Fibroblast of skin of scalp (primary cell): Measurements from ENCODE around the gene PGM2L1.

Experiments used
- DNase-seq: peaks from one replicate; pipeline ENCODE4 v3.0.0-alpha.2; 2013

The PGM2L1 gene

DNA sequence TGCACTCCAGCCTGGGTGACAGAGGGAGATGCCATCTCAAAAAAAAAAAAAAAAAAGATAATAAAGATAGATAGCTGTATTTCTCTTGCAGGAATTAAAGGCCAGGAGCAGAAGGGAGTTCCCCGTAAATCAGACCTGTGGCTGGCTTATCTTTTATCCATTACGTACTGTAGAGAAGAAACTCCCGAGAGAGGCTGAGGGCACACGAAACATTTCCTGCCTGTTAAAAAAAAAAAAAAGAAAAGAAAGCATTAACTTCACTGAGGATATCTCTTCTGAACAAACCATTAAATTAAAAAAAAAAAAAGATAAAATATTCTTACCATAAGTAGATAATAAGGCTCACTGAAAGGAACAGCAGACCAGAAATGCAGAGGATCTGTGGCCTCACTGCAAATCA is 109.3 kb downstream of the PGM2L1 start:
- DNase-seq, result peak; percentile 39

DNA sequence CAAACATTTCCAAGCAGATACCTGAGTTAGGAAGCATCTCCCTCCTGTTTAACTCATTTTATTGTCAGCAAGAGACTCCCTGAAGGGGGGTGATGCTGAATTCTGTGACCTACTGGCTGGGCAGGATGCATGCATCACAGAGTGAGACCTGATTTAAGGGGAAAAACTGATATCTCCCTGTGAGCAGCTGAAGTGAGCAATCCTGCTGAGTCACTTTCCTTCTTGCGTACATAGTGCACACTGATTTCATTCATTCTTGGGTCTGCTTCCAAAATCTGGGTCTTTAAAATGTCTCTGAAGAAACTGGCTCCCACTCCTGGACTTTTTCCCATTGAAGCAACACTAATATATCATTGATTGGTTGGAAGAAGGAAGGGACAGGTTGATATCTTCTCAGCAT is 110.1 kb downstream of the PGM2L1 start:
- DNase-seq, result peak; percentile 86

DNA sequence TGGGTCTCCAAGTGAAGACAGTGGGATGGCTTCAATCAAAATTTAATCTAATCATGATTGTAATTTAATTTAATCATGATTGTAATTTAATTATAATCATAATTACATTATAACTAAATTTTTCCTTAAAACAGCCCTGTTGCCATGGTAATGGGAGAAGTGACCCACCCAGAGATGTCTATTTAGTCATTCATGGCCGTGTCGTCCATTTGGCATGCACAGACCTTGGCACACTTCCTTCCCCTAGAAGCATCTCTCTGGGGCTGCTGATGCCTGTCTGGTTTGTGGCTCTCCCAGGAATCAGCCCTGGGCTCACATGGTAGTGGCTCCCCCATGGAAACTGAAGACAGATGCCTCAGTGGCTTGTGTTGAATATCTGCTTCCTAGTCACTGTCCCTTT is 113.8 kb downstream of the PGM2L1 start:
- peak; percentile 59 for DNase-seq

DNA sequence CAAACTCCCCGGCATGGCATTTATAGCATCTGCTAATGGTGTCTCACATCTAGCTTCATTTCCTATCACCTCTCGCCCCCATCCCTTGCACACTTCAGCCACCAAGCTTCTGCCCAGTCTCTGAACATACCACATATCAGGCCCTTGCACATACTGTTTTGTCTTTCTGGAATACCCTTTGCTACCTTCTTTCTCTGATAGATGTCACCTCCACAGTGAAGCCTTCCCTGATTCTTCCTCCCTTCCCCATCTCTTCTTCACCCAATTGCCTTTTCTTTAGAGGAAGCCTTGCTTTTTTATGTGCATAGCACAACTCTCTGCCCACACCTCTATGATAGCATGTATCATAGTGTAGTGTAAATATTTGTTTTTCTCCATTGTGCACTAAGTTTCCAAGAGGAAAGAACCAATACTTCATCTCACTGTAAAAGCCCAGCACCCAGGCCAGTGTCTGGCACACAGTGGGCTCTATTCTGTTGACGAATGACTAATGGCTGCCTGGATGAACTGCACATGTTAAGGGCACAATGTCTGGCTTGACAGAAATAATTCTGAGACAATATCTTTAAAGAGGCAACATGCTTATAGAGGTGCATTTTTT is 114.6 kb downstream of the PGM2L1 start:
- no peak for DNase-seq

DNA sequence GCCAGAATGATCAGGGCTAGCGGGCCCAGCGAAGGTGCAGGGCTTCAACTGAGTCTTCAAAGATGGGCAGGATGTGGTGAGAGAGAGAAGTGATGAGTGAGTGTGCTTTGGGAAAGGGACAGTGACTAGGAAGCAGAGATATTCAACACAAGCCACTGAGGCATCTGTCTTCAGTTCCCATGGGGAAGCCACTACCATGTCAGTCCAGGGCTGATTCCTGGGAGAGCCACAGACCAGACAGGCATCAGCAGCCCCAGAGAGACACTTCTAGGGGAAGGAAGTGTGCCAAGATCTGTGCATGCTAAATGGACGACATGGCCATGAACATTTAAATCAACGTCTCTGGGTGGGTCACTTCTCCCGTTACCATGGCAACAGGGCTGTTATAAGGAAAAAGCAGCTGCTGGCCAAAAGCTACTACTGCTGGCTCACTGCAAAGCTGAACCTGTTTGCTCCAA is 115.3 kb downstream of the PGM2L1 start:
- DNase-seq, result peak; percentile 68

DNA sequence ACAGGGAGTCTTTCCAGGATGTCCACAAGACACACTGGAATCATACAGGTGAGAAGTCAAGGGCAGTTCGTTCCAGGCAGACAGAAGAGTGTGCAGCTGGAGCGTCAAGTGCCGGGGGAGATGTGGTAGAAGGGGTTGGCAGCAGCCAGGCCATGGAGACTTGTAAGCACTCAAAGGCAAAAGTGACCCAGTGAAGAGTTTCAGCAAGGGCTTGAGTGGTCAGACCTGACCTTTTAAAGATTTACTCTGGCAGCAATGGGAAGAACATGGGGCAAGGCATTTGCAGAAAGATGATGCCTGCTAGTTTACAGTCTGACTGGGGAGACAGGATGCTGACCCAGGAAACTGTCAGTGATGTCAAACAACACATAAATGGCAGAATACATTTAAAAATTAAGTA is 115.8 kb downstream of the PGM2L1 start:
- DNase-seq, result no peak

DNA sequence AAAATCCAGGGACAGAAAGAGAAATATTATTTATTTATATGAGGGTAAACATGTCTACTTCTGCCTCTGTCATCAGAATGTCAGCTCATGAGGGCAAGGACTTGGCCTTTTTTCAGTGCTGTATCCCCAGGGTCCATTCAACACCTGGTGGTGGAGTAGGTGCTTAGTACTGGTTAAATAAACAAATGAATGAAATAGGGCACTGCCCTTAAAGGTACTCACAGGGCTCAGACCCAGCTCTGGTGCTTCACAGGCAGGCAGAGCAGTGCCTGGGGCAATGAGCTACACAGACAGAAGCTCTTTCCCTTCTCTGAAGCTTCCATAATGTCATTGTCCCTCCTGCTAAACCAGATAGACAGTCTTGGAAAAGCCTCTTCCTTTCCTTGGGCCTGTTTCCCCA is 117.7 kb downstream of the PGM2L1 start:
- DNase-seq, result no peak
